GM19467 (cell line): Measurements from ENCODE around the gene SPTSSA.
"Not testable (repeated sequence)": the region's sequence is repeated elsewhere in the genome, so short reads cannot be mapped to it uniquely, and the experiment has no call there.

Source experiments
- ATAC-seq: cut with Tn5 transposase; IDR thresholded peaks from one replicate; pipeline ENCODE4 v1.9.1; 2021; ENCODE audit warnings: mild to moderate bottlenecking, moderate library complexity; ENCODE audit not compliant: unreplicated experiment

The SPTSSA gene

GRCh38 chr14:34462132-34462893 lies at the start of gene SPTSSA:
TSS of gene SPTSSA (minus strand) at chr14:34462240. CDS start at chr14:34462207, 33 bp downstream.
- peak; percentile 82 for ATAC-seq

- no peak for ATAC-seq
Observed at GRCh38 chr14:34507884-34508283, 45.8 kb upstream of the SPTSSA start.

GRCh38 chr14:34507459-34507858 lies 45.4 kb upstream of the SPTSSA start:
- ATAC-seq, result no peak

- ATAC-seq, result not testable (repeated sequence)
Observed at GRCh38 chr14:34505124-34505491, 43.1 kb upstream of the SPTSSA start.

GRCh38 chr14:34504027-34504426 lies 42.0 kb upstream of the SPTSSA start:
- not testable (repeated sequence) for ATAC-seq

GRCh38 chr14:34502545-34503225 lies 40.6 kb upstream of the SPTSSA start:
- no peak for ATAC-seq

GRCh38 chr14:34502001-34502400 lies 40.0 kb upstream of the SPTSSA start:
- no peak for ATAC-seq

GRCh38 chr14:34501004-34501580 lies 39.1 kb upstream of the SPTSSA start:
- ATAC-seq, result no peak

GRCh38 chr14:34498684-34499412 lies 36.8 kb upstream of the SPTSSA start:
- ATAC-seq, result peak; percentile 59

GRCh38 chr14:34496679-34497513 lies 34.9 kb upstream of the SPTSSA start:
- ATAC-seq, result no peak

- ATAC-seq, result no peak
Observed at GRCh38 chr14:34496007-34496678, 34.1 kb upstream of the SPTSSA start.

GRCh38 chr14:34489324-34489723 lies 27.3 kb upstream of the SPTSSA start:
- no peak for ATAC-seq

- no peak for ATAC-seq
Observed at GRCh38 chr14:34488528-34488927, 26.5 kb upstream of the SPTSSA start.

GRCh38 chr14:34484726-34485125 lies 22.7 kb upstream of the SPTSSA start:
- no peak for ATAC-seq

GRCh38 chr14:34482463-34482862 lies 20.4 kb upstream of the SPTSSA start:
- no peak for ATAC-seq

- ATAC-seq, result no peak
Observed at GRCh38 chr14:34479694-34480093, 17.7 kb upstream of the SPTSSA start.

- no peak for ATAC-seq
Observed at GRCh38 chr14:34478261-34478660, 16.2 kb upstream of the SPTSSA start.

GRCh38 chr14:34476036-34476435 lies 14.0 kb upstream of the SPTSSA start:
- not testable (repeated sequence) for ATAC-seq

- ATAC-seq, result no peak
Observed at GRCh38 chr14:34475163-34475562, 13.1 kb upstream of the SPTSSA start.

GRCh38 chr14:34474187-34474679 lies 12.2 kb upstream of the SPTSSA start:
- no peak for ATAC-seq
